GM18526 (cell line): ENCODE data around the gene CEACAM19.

ENCODE experiments used
- POLR2A ChIP-seq: IDR thresholded peaks from 3 replicates; pipeline ENCODE4 v1.6.1; 2011; ENCODE audit not compliant: insufficient read length; ENCODE audit errors: extremely low read depth

Gene CEACAM19

GRCh38 chr19:44723952-44724319 lies 52.7 kb downstream of the CEACAM19 start:
- TF ChIP-seq POLR2A: no peak

GRCh38 chr19:44725251-44725650 lies 54.0 kb downstream of the CEACAM19 start:
- no peak for TF ChIP-seq POLR2A

- no peak for TF ChIP-seq POLR2A
These were observed 54.4 kb downstream of the CEACAM19 start for GRCh38 chr19:44725684-44726083.

- no peak for TF ChIP-seq POLR2A
These were observed 55.2 kb downstream of the CEACAM19 start for GRCh38 chr19:44726465-44726864.

GRCh38 chr19:44728178-44728577 lies 56.9 kb downstream of the CEACAM19 start:
- TF ChIP-seq POLR2A: no peak

- TF ChIP-seq POLR2A: no peak
These were observed 58.3 kb downstream of the CEACAM19 start for GRCh38 chr19:44729516-44730033.

- TF ChIP-seq POLR2A: no peak
These were observed 59.8 kb downstream of the CEACAM19 start for GRCh38 chr19:44731081-44731480.

- TF ChIP-seq POLR2A: no peak
These were observed 60.3 kb downstream of the CEACAM19 start for GRCh38 chr19:44731622-44732021.

GRCh38 chr19:44732235-44733014 lies 61.1 kb downstream of the CEACAM19 start:
- no peak for TF ChIP-seq POLR2A
